Thoracic aorta endothelial cell (primary cell): ENCODE measurements around the gene CCDC182. TPM values are rescaled to one million over a fixed set of nuclear protein-coding genes. Genes with fewer than 3 reads are reported as not detected.

Source experiments
- small RNA-seq: library from RNA; depleted of rRNA; stranded (forward); fragments of <200 nt; gene quantifications from one replicate; pipeline ENCODE3, GENCODE V24; 2012
- total RNA-seq: library from RNA; depleted of rRNA; stranded (reverse); fragments of >200 nt; gene quantifications from 2 replicates; pipeline ENCODE4 v1.2.3, GENCODE V29; 2012

CCDC182 gene
- not detected in 2 replicates for total RNA-seq

GRCh38 chr17:57745242-57745641, at the start of gene CCDC182:
Gene CCDC182, minus strand, starts transcription at chr17:57745299. Its CDS starts 27 bp downstream, at chr17:57745272.

Small RNA genes lying within 50 kb of the gene (small RNA-seq; reads per million reads assigned to genes)
- gene RN7SKP94, result not detected

Other genes starting within 250 kb of the CCDC182 start
- gene MRPS23, start 104.7 kb upstream of the CCDC182 start, total RNA-seq, result 22.7 and 34.5 TPM in 2 replicates
- gene CUEDC1, start 210.1 kb upstream of the CCDC182 start, total RNA-seq, result 12.1 and 12.5 TPM in 2 replicates
- 42.3 and 69.2 TPM in 2 replicates for gene VEZF1, start 243.0 kb upstream of the CCDC182 start, total RNA-seq